Progenitor cell of endocrine pancreas (in vitro differentiated cells): ENCODE measurements around the gene CLCN3. TPM values are rescaled to one million over a fixed set of nuclear protein-coding genes. Genes with fewer than 3 reads are reported as not detected.

ENCODE experiments used
- DNase-seq: peaks from one replicate; pipeline ENCODE4 v3.0.0; 2021; ENCODE audit warnings: low spot score; ENCODE audit not compliant: unreplicated experiment
- H3K27ac Mint-ChIP-seq: 2 replicates; pipeline ENCODE4 v1.8.0; 2021; ENCODE audit warnings: mild to moderate bottlenecking, moderate library complexity, mixed read lengths
- H3K27me3 Mint-ChIP-seq: 2 replicates; pipeline ENCODE4 v1.8.0; 2021; ENCODE audit warnings: mixed read lengths
- H3K36me3 Mint-ChIP-seq: 2 replicates; pipeline ENCODE4 v1.8.0; 2022; ENCODE audit warnings: mixed read lengths; ENCODE audit not compliant: insufficient read depth
- H3K4me1 Mint-ChIP-seq: 2 replicates; pipeline ENCODE4 v1.8.0; 2021; ENCODE audit warnings: low read depth, mixed read lengths
- H3K4me3 Mint-ChIP-seq: 2 replicates; pipeline ENCODE4 v1.8.0; 2021; ENCODE audit warnings: low read depth, mild to moderate bottlenecking, moderate library complexity, mixed read lengths
- H3K9me3 Mint-ChIP-seq: 2 replicates; pipeline ENCODE4 v1.8.0; 2021; ENCODE audit warnings: low read depth, mixed read lengths
- CTCF ChIP-seq: fragments of 200-600 bp; sonication (generic); IDR thresholded peaks from one replicate; pipeline ENCODE4 v1.5.0; 2021; ENCODE audit warnings: antibody characterized with exemption, mild to moderate bottlenecking; ENCODE audit not compliant: unreplicated experiment
- total RNA-seq: library from RNA; stranded (reverse); gene quantifications from 2 replicates; pipeline ENCODE4 v1.2.1, GENCODE V29; 2021

CLCN3 gene
- total RNA-seq, 1 donor from 2014 or later, result 117 TPM

GRCh38 chr4:169625886-169626285 lies 5.5 kb downstream of the CLCN3 start:
- no peaks in the 10 kb centered on the region for H3K27me3 Mint-ChIP-seq
- TF ChIP-seq CTCF, result no peak

GRCh38 chr4:169626331-169627282 lies 6.2 kb downstream of the CLCN3 start:
- H3K27me3 Mint-ChIP-seq, result no peaks in the 10 kb centered on the region
- peaks cover 12% of the 10 kb centered on the region for H3K36me3 Mint-ChIP-seq
- H3K4me1 Mint-ChIP-seq, result peaks cover 38% of the 10 kb centered on the region
- no peak for DNase-seq
- peaks cover 3% of the 10 kb centered on the region for H3K9me3 Mint-ChIP-seq
- no peak for TF ChIP-seq CTCF
- H3K4me3 Mint-ChIP-seq, result no peak overlapping the region
- H3K27ac Mint-ChIP-seq, result peak overlapping the region; percentile 77

More at GRCh38 chr4:169625886-169626285, 5.5 kb downstream of the CLCN3 start:
- H3K4me1 Mint-ChIP-seq, result peaks cover 39% of the 10 kb centered on the region
- H3K4me3 Mint-ChIP-seq, result no peak overlapping the region
- no peaks in the 10 kb centered on the region for H3K9me3 Mint-ChIP-seq
- peak overlapping the region; percentile 77 for H3K27ac Mint-ChIP-seq
- DNase-seq, result no peak
- peaks cover 6% of the 10 kb centered on the region for H3K36me3 Mint-ChIP-seq

GRCh38 chr4:169627307-169627706 lies 6.9 kb downstream of the CLCN3 start:
- Mint-ChIP-seq H3K27me3 (no peaks in the 10 kb centered on the region), H3K4me1 (peaks cover 34% of the 10 kb centered on the region), H3K9me3 (peaks cover 9% of the 10 kb centered on the region), H3K27ac (no peak overlapping the region), H3K4me3 (no peak overlapping the region), H3K36me3 (peaks cover 17% of the 10 kb centered on the region)
- TF ChIP-seq CTCF, result no peak
- DNase-seq, result no peak

GRCh38 chr4:169628579-169628978 lies 8.2 kb downstream of the CLCN3 start:
- no peak overlapping the region for H3K27ac Mint-ChIP-seq
- DNase-seq, result no peak
- H3K27me3 Mint-ChIP-seq, result no peaks in the 10 kb centered on the region
- peaks cover 33% of the 10 kb centered on the region for H3K4me1 Mint-ChIP-seq
- TF ChIP-seq CTCF, result no peak
- no peak overlapping the region for H3K4me3 Mint-ChIP-seq
- peaks cover 9% of the 10 kb centered on the region for H3K9me3 Mint-ChIP-seq
- H3K36me3 Mint-ChIP-seq, result peaks cover 17% of the 10 kb centered on the region

GRCh38 chr4:169630069-169630468 lies 9.7 kb downstream of the CLCN3 start:
- Mint-ChIP-seq H3K27ac (no peak overlapping the region), H3K4me3 (no peak overlapping the region), H3K36me3 (peaks cover 17% of the 10 kb centered on the region), H3K9me3 (peaks cover 9% of the 10 kb centered on the region), H3K4me1 (peaks cover 44% of the 10 kb centered on the region), H3K27me3 (no peaks in the 10 kb centered on the region)
- no peak for TF ChIP-seq CTCF
- DNase-seq, result no peak
